Panc1 (cell line): ENCODE measurements around the gene HMMR. TPM values are rescaled to one million over a fixed set of nuclear protein-coding genes. Genes with fewer than 3 reads are reported as not detected.
A peak's percentile ranks its signal among the peaks of the same experiment; 100 is the strongest.

Experiments used
- ATAC-seq: fragments of 200-7000 bp; cut with Tn5 transposase; 2 replicates; pipeline ENCODE4 v1.9.1; 2020; ENCODE audit warnings: mild to moderate bottlenecking, moderate library complexity
- BruUV-seq: library from RNA; stranded (reverse); fragments of 400-500 nt; replicated peaks from 2 replicates; lab custom pipeline; 2021; lab: Mats Ljungman, UMichigan
- CTCF ChIA-PET: fragments of 300-600 bp; sonication (Branson Sonifier 250); formaldehyde crosslinking; loops from one replicate; lab custom pipeline; 2022; ENCODE audit warnings: antibody characterized with exemption; lab: Charles Lee
- POLR2A ChIA-PET: fragments of 300-600 bp; sonication (Branson Sonifier 250); formaldehyde crosslinking; loops from one replicate; lab custom pipeline; 2022; ENCODE audit warnings: antibody characterized with exemption; lab: Charles Lee
- DNase-seq: peaks from one replicate; pipeline ENCODE4 v3.0.0-alpha.2; 2010; ENCODE audit warnings: low read depth, low spot score
- H3K27ac ChIP-seq: 2 replicates; pipeline ENCODE4 v1.5.1; 2011; ENCODE audit warnings: mild to moderate bottlenecking, low read length, inconsistent platforms
- H3K27me3 ChIP-seq: fragments of 200-500 bp; sonication (Bioruptor generic); 2 replicates; pipeline ENCODE4 v1.6.0; 2014; ENCODE audit warnings: low read length, inconsistent platforms; ENCODE audit not compliant: control insufficient read depth, insufficient read depth
- H3K36me3 ChIP-seq: fragments of 200-500 bp; sonication (Bioruptor generic); 2 replicates; pipeline ENCODE4 v1.5.1; 2014; ENCODE audit warnings: inconsistent platforms, mild to moderate bottlenecking, low read length, moderate library complexity; ENCODE audit not compliant: control insufficient read depth, insufficient read depth
- H3K4me1 ChIP-seq: 2 replicates; pipeline ENCODE4 v1.5.1; 2011; ENCODE audit warnings: inconsistent platforms, mild to moderate bottlenecking, low read length, moderate library complexity; ENCODE audit not compliant: control insufficient read depth, insufficient read depth
- H3K4me3 ChIP-seq, 2 experiments: 2 replicates each; pipeline ENCODE4 v1.5.1; 2011 to 2012; ENCODE audit warnings: low read depth in 2 of 2, low read length in 2 of 2, mild to moderate bottlenecking in 2 of 2, inconsistent platforms in 1 of 2, moderate library complexity in 1 of 2
- H3K9me3 ChIP-seq: fragments of 200-500 bp; sonication (Bioruptor generic); 2 replicates; pipeline ENCODE4 v1.5.1; 2014; ENCODE audit warnings: low read depth, mild to moderate bottlenecking, inconsistent platforms, low read length, moderate library complexity; ENCODE audit not compliant: control insufficient read depth, insufficient read depth
- CTCF ChIP-seq: fragments of 450-650 bp; IDR thresholded peaks from 2 replicates; pipeline ENCODE4 v1.5.1; 2017; ENCODE audit warnings: mild to moderate bottlenecking
- POLR2AphosphoS5 ChIP-seq: IDR thresholded peaks from 2 replicates; pipeline ENCODE4 v1.6.1; 2012; ENCODE audit warnings: mild to moderate bottlenecking, low read depth, low read length, moderate library complexity
- REST ChIP-seq, 2 experiments: IDR thresholded peaks; 2 replicates each; pipeline ENCODE4 v1.6.1; 2011 to 2012; ENCODE audit warnings: low read depth in 2 of 2, control low read depth in 1 of 2, low read length in 1 of 2, mild to moderate bottlenecking in 1 of 2, moderate library complexity in 1 of 2; ENCODE audit not compliant: insufficient read depth in 1 of 2
- SIN3A ChIP-seq: IDR thresholded peaks from 2 replicates; pipeline ENCODE4 v1.6.1; 2012; ENCODE audit warnings: low read depth, mild to moderate bottlenecking, low read length, moderate library complexity, borderline replicate concordance; ENCODE audit not compliant: insufficient read depth
- TCF7L2 ChIP-seq: IDR thresholded peaks from 2 replicates; pipeline ENCODE4 v1.6.1; 2011; ENCODE audit warnings: mild to moderate bottlenecking, low read depth, low read length, inconsistent platforms
- in situ Hi-C: cut with HindIII; loops from 2 replicates; pipeline ENCODE4 v1.10.0; 2016; ENCODE audit warnings: low sequenced_read_pairs, low pct_unique_long_range_greater_than_20kb
- intact Hi-C: fragments of 100-400 bp; cut with micrococcal nuclease; formaldehyde crosslinking; loops from one replicate; pipeline ENCODE4 v1.10.0; 2022; ENCODE audit not compliant: unreplicated experiment
- total RNA-seq: library from RNA; stranded (reverse); gene quantifications from one replicate; pipeline ENCODE4 v1.2.1, GENCODE V29; 2021; ENCODE audit not compliant: unreplicated experiment

Gene HMMR
- total RNA-seq, 1 experiment from 2014 or later = 42.5 TPM

GRCh38 chr5:163506095-163506457, 45.6 kb downstream of the HMMR start:
- no peak for DNase-seq
- H3K4me3 ChIP-seq = peak overlapping the region; percentile 88 to 94
- H3K27me3 ChIP-seq = no peaks in the 10 kb centered on the region
- in situ Hi-C loops = no loop called here
- ChIA-PET POLR2A (interaction anchor here (1.1 kb wide), 1 partner anchor 45 kb away, joined by 9 read pairs; the partner anchor contains the start of genes HMMR and NUDCD2), CTCF (no interaction called here)
- ATAC-seq = no peak
- H3K36me3 ChIP-seq = peaks cover 6% of the 10 kb centered on the region; the same call in 1 of the 2 replicates
- intact Hi-C loops = no loop called here
- no peaks in the 10 kb centered on the region for H3K9me3 ChIP-seq
- BruUV-seq = TSS peak; percentile 74
- peaks cover 22% of the 10 kb centered on the region; the same call in 1 of the 2 replicates for H3K4me1 ChIP-seq
- peak overlapping the region; percentile 99 for H3K27ac ChIP-seq
- TF ChIP-seq CTCF (peak; percentile 37; the same call in 1 of the 2 replicates), REST (IDR thresholded peaks at IDR 0.05; ENCODE audit: insufficient read depth in 1 of 2, low read depth in 2 of 2, low read length in 1 of 2) (no peak)

- in situ Hi-C loops = no loop called here
- no peaks in the 10 kb centered on the region for H3K9me3 ChIP-seq
- no peak for ATAC-seq
- ChIA-PET POLR2A (no interaction called here), CTCF (no interaction called here)
- H3K36me3 ChIP-seq = peaks cover 6% of the 10 kb centered on the region; the same call in 1 of the 2 replicates
- BruUV-seq = no TSS peak
- no peaks in the 10 kb centered on the region for H3K27me3 ChIP-seq
- peak overlapping the region; percentile 99 for H3K27ac ChIP-seq
- TF ChIP-seq CTCF (no peak), POLR2AphosphoS5 (no peak), SIN3A (no peak), REST (IDR thresholded peaks at IDR 0.05; ENCODE audit: insufficient read depth in 1 of 2, low read depth in 2 of 2, low read length in 1 of 2) (no peak), TCF7L2 (no peak)
- no peak for DNase-seq
- peak overlapping the region; percentile 88 to 94 for H3K4me3 ChIP-seq
- intact Hi-C loops = no loop called here
- peaks cover 22% of the 10 kb centered on the region; the same call in 1 of the 2 replicates for H3K4me1 ChIP-seq
These were observed 46.3 kb downstream of the HMMR start for GRCh38 chr5:163506726-163507125.
